A549 (cell line): Measurements from ENCODE around the gene AURKB. TPM values are rescaled to one million over a fixed set of nuclear protein-coding genes. Genes with fewer than 3 reads are reported as not detected.

ENCODE experiments used
- ATAC-seq, 2 experiments: fragments of 200-7000 bp in 1 of 2; fragments of >200 bp in 1 of 2; cut with Nextera tagmentation in 1 of 2; cut with Tn5 transposase in 1 of 2; 3 replicates each; pipeline versions ENCODE4 v1.8.0 to v1.9.1; 2018 to 2020; ENCODE audit warnings: mild to moderate bottlenecking in 1 of 2, moderate library complexity in 1 of 2
- CTCF ChIA-PET: fragments of 300-600 bp; sonication (Branson Sonifier 250); formaldehyde crosslinking; extraction: SDS; loops from one replicate; lab custom pipeline; 2021; ENCODE audit warnings: antibody characterized with exemption, inconsistent platforms; lab: Yijun Ruan, JAX
- POLR2A ChIA-PET: fragments of 350-600 bp; formaldehyde crosslinking; extraction: SDS; loops from one replicate; lab custom pipeline; 2021; ENCODE audit warnings: antibody characterized with exemption, inconsistent platforms; lab: Yijun Ruan, JAX
- DNase-seq, 2 experiments: peaks; one replicate each; pipeline versions ENCODE4 v3.0.0 to v3.0.0-alpha.2; 2011 to 2016; ENCODE audit warnings: low read depth in 1 of 2, low spot score in 1 of 2
- FAIRE-seq: peaks from 2 replicates; lab custom pipeline; 2011; peaks lifted over from hg19 to GRCh38; lab: Jason Lieb, UNC
- H3K27ac ChIP-seq, 2 experiments: fragments of >200 bp; sonication (Bioruptor Twin); formaldehyde crosslinking; 3 replicates each; pipeline ENCODE4 v1.5.1; 2016 to 2017
- H3K4me1 ChIP-seq: fragments of >200 bp; sonication (Bioruptor Twin); formaldehyde crosslinking; 3 replicates; pipeline ENCODE4 v1.6.1; 2016
- H3K4me2 ChIP-seq: fragments of >200 bp; sonication (Bioruptor Twin); formaldehyde crosslinking; 3 replicates; pipeline ENCODE4 v1.6.1; 2016
- H3K4me3 ChIP-seq: fragments of >200 bp; sonication (Bioruptor Twin); formaldehyde crosslinking; 3 replicates; pipeline ENCODE4 v1.5.1; 2016
- H3K9me3 ChIP-seq: fragments of >200 bp; sonication (Bioruptor Twin); formaldehyde crosslinking; 3 replicates; pipeline ENCODE4 v1.6.1; 2016
- ATOH8 ChIP-seq: fragments of 250-450 bp; sonication (Bioruptor Pico); IDR thresholded peaks from 2 replicates; pipeline ENCODE4 v1.5.0; 2020; ENCODE audit warnings: low read depth, mild to moderate bottlenecking, moderate library complexity
- BCL3 ChIP-seq: fragments of >200 bp; sonication (Bioruptor Twin); formaldehyde crosslinking; IDR thresholded peaks from 3 replicates; pipeline ENCODE4 v1.6.1; 2016
- BHLHE40 ChIP-seq: IDR thresholded peaks from 2 replicates; pipeline ENCODE4 v1.6.1; 2012; ENCODE audit warnings: low read depth, low read length, inconsistent platforms
- CEBPB ChIP-seq, 2 experiments: fragments of >200 bp in 1 of 2; sonication (Bioruptor Twin) in 1 of 2; formaldehyde crosslinking in 1 of 2; IDR thresholded peaks; 2 replicates each; pipeline ENCODE4 v1.6.1; 2012 to 2016
- CHD4 ChIP-seq: fragments of 200-600 bp; sonication (generic); IDR thresholded peaks from 2 replicates; pipeline ENCODE4 v1.6.1; 2016; ENCODE audit warnings: antibody characterized with exemption, mild to moderate bottlenecking, borderline replicate concordance
- E2F6 ChIP-seq: IDR thresholded peaks from 2 replicates; pipeline ENCODE4 v1.6.1; 2012; ENCODE audit warnings: low read depth, borderline replicate concordance
- EHF ChIP-seq: fragments of 250-450 bp; sonication (Bioruptor Pico); IDR thresholded peaks from 2 replicates; pipeline ENCODE4 v1.5.0; 2020; ENCODE audit warnings: mild to moderate bottlenecking
- ELK1 ChIP-seq: fragments of 150-350 bp; IDR thresholded peaks from 2 replicates; pipeline ENCODE4 v1.6.1; 2014; ENCODE audit warnings: low read depth, mild to moderate bottlenecking, low read length
- EP300 ChIP-seq, 2 experiments: fragments of >200 bp; sonication (Bioruptor Twin); formaldehyde crosslinking; IDR thresholded peaks; 2 replicates in 1 of 2; 3 replicates in 1 of 2; pipeline ENCODE4 v1.6.1; 2016 to 2017
- FOSB ChIP-seq: fragments of 250-450 bp; sonication (Bioruptor Pico); IDR thresholded peaks from 2 replicates; pipeline ENCODE4 v1.5.0; 2020; ENCODE audit warnings: mild to moderate bottlenecking, moderate library complexity
- FOSL2 ChIP-seq, 2 experiments: fragments of 450-650 bp in 1 of 2; fragments of >200 bp in 1 of 2; sonication (Bioruptor Twin) in 1 of 2; formaldehyde crosslinking; IDR thresholded peaks; 2 replicates each; pipeline versions ENCODE4 v1.5.0 to v1.6.1; 2016 to 2020; ENCODE audit warnings: mild to moderate bottlenecking in 1 of 2, moderate library complexity in 1 of 2
- GATA3 ChIP-seq: IDR thresholded peaks from 2 replicates; pipeline ENCODE4 v1.6.1; 2012; ENCODE audit warnings: borderline replicate concordance
- HDAC2 ChIP-seq: fragments of 200-600 bp; sonication (generic); IDR thresholded peaks from 2 replicates; pipeline ENCODE4 v1.6.1; 2016
- HEYL ChIP-seq: fragments of 250-450 bp; sonication (Bioruptor Pico); IDR thresholded peaks from 2 replicates; pipeline ENCODE4 v1.8.0; 2021; ENCODE audit warnings: mild to moderate bottlenecking, moderate library complexity
- HMGXB4 ChIP-seq: fragments of 250-450 bp; sonication (Bioruptor Pico); IDR thresholded peaks from 2 replicates; pipeline ENCODE4 v1.5.0; 2021; ENCODE audit warnings: mild to moderate bottlenecking, moderate library complexity, borderline replicate concordance
- HOXB5 ChIP-seq: fragments of 250-450 bp; sonication (Bioruptor Pico); IDR thresholded peaks from 2 replicates; pipeline ENCODE4 v1.5.0; 2020; ENCODE audit warnings: mild to moderate bottlenecking, moderate library complexity
- JUN ChIP-seq, 2 experiments: fragments of >200 bp; sonication (Bioruptor Twin); formaldehyde crosslinking; IDR thresholded peaks; 2 replicates in 1 of 2; 3 replicates in 1 of 2; pipeline ENCODE4 v1.6.1; 2016 to 2017
- KDM1A ChIP-seq: fragments of 200-600 bp; sonication (generic); IDR thresholded peaks from 2 replicates; pipeline ENCODE4 v1.6.1; 2016; ENCODE audit warnings: low read depth, mild to moderate bottlenecking
- KDM5A ChIP-seq: fragments of 200-600 bp; sonication (generic); IDR thresholded peaks from 2 replicates; pipeline ENCODE4 v1.6.1; 2016; ENCODE audit warnings: antibody characterized with exemption, mild to moderate bottlenecking
- MAX ChIP-seq: IDR thresholded peaks from 2 replicates; pipeline ENCODE4 v1.6.1; 2012
- MYC ChIP-seq: IDR thresholded peaks from 2 replicates; pipeline ENCODE4 v1.6.1; 2012; ENCODE audit warnings: mild to moderate bottlenecking, inconsistent platforms, low read length, improper control_type of control experiment, borderline replicate concordance
- NFE2L2 ChIP-seq: fragments of 150-350 bp; conservative IDR thresholded peaks from 2 replicates; pipeline ENCODE4 v1.6.1; 2014; ENCODE audit warnings: low read length
- PBX3 ChIP-seq: IDR thresholded peaks from 2 replicates; pipeline ENCODE4 v1.6.1; 2012
- POLR2A ChIP-seq: IDR thresholded peaks from 2 replicates; pipeline ENCODE4 v1.6.1; 2012; ENCODE audit warnings: mild to moderate bottlenecking, low read length
- RNF2 ChIP-seq: fragments of 200-600 bp; sonication (generic); IDR thresholded peaks from 2 replicates; pipeline ENCODE4 v1.6.1; 2016; ENCODE audit warnings: low read depth, mild to moderate bottlenecking, antibody characterized with exemption, moderate library complexity, borderline replicate concordance
- TP53 ChIP-seq: fragments of 250-450 bp; sonication (Bioruptor Pico); IDR thresholded peaks from 2 replicates; pipeline ENCODE4 v1.5.0; 2021; ENCODE audit warnings: mild to moderate bottlenecking, moderate library complexity
- ZNF302 ChIP-seq: fragments of 250-450 bp; sonication (Bioruptor Pico); IDR thresholded peaks from 2 replicates; pipeline ENCODE4 v1.9.0; 2021; ENCODE audit warnings: inconsistent platforms, mild to moderate bottlenecking, moderate library complexity
- ZSCAN20 ChIP-seq: fragments of 250-450 bp; sonication (Bioruptor Pico); IDR thresholded peaks from 2 replicates; pipeline ENCODE4 v1.8.0; 2022; ENCODE audit warnings: mild to moderate bottlenecking, moderate library complexity
- WGBS: methylation state at CpG from one replicate; pipeline ENCODE4 v1.1.6; 2017; ENCODE audit errors: missing lambda C conversion rate; 5-methylcytosine and 5-hydroxymethylcytosine counted together
- polyA plus RNA-seq, 4 experiments: library from polyadenylated mRNA; depleted of rRNA in 3 of 4; stranded (reverse); fragments of >200 nt; fragmentation: RNase III in 1 of 4; extraction: RNeasy Plus Mini Kit Qiagen cat#74134 plus additional on column Dnase treatment in 1 of 4; gene quantifications; 2 replicates in 3 of 4; 3 replicates in 1 of 4; pipeline ENCODE4 v1.2.3, GENCODE V29; 2011 to 2017

The AURKB gene
- polyA plus RNA-seq, 2 of the 4 experiments (the other 2 are of a cell fraction) = 51.0 to 130 TPM

- TF ChIP-seq MYC (0 out of 2 replicates have a peak, but pooled peaks have one; percentile 31), HDAC2 (no peak), BCL3 (no peak), FOSB (CRISPR knock-in tag) (0 out of 2 replicates have a peak, but pooled peaks have one; percentile 55), ZSCAN20 (CRISPR knock-in tag) (no peak), ATOH8 (CRISPR knock-in tag) (no peak), EHF (peak; percentile 19; the same call in 1 of the 2 replicates), BHLHE40 (no peak), CEBPB (IDR thresholded peaks at IDR 0.05) (no peak)
Measured at GRCh38 chr17:8249621-8250500, 39.5 kb upstream of the AURKB start (continued).

GRCh38 chr17:8248751-8249607, 38.6 kb upstream of the AURKB start, which contains the start of gene PFAS:
Gene PFAS, plus strand, starts transcription at chr17:8249289. Its CDS starts 4,649 bp downstream, at chr17:8253938.
- Histone ChIP-seq H3K9me3 (no peaks in the 10 kb centered on the region), H3K4me2 (peak within 1 kb of the TSS; percentile 84), H3K27ac (peak within 1 kb of the TSS; percentile 97 to 99), H3K4me3 (peak within 1 kb of the TSS; percentile 74), H3K4me1 (peaks cover 8% of the 10 kb centered on the region)
- FAIRE-seq (peak; percentile 43), DNase-seq (peak; percentile 97), ATAC-seq (peak; percentile 62 to 69)
- WGBS = under 1% methylated on average over 58 of the region's 58 CpGs
- ChIA-PET CTCF (interaction anchor here (0.8 to 13.9 kb wide), 13 partner anchors 9 to 154 kb away, joined by 3 to 160 read pairs (median 4); no protein-coding TSS in a partner anchor), POLR2A (interaction anchor here (0.7 to 4.5 kb wide), 17 partner anchors 21 to 187 kb away, joined by 3 to 159 read pairs (median 4); partner anchors contain the start of genes BORCS6, HES7, KRABD2 and NDEL1)
- TF ChIP-seq HMGXB4 (CRISPR knock-in tag) (no peak), PBX3 (peak; percentile 60; the same call in 1 of the 2 replicates), RNF2 (no peak), ELK1 (no peak), E2F6 (peak; percentile 82), TP53 (CRISPR knock-in tag) (no peak), CHD4 (no peak; the same call in 1 of the 2 replicates), KDM1A (peak; percentile 69; the same call in 1 of the 2 replicates), HDAC2 (no peak; the same call in 1 of the 2 replicates), FOSL2 (IDR thresholded peaks at IDR 0.05) (no peak), FOSL2 (CRISPR knock-in tag; IDR thresholded peaks at IDR 0.05) (peak; percentile 43; the same call in 1 of the 2 replicates), CEBPB (IDR thresholded peaks at IDR 0.05) (peak in 1 of 2 experiments; percentile 61; a peak in 1 of 4 replicates), HOXB5 (CRISPR knock-in tag) (0 out of 2 replicates have a peak, but pooled peaks have one; percentile 47), KDM5A (peak; percentile 82), POLR2A (peak; percentile 91), MYC (peak; percentile 99), MAX (peak; percentile 100), EP300 (IDR thresholded peaks at IDR 0.05) (no peak), HEYL (CRISPR knock-in tag) (no peak), ZNF302 (no peak), JUN (IDR thresholded peaks at IDR 0.05) (peak; percentile 69 to 80; a peak in 4 of 5 replicates), GATA3 (peak; percentile 44; the same call in 1 of the 2 replicates), NFE2L2 (no peak)
